ENCODE results near the gene MRGPRF.
A peak's percentile ranks its signal among the peaks of the same experiment; 100 is the strongest.
"Not testable (repeated sequence)": the region's sequence is repeated elsewhere in the genome, so short reads cannot be mapped to it uniquely, and the experiment has no call there.

MRGPRF gene

DNA sequence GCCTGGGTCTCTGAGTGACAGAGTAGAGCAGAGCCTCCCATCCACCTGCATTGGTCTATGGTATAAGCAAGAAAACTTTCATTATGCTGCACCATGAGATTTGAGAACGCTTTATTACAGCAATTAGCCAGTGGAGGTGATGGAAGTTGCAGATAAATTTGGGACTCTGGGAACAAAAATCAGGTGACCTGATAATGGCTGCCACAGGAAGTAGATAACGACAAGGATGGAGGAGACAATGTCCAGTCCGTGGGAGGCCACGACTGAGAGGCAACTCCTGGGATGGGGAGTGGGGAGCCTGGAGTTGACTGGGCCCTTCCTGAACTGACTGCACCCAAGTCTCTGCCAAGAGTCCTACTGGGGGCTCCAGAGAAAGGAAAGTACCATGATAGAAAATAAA, 37.0 kb downstream of the MRGPRF start:
- no peak for DNase-seq (ENCODE audit: low read depth)
- TF ChIP-seq, protein P1, sequence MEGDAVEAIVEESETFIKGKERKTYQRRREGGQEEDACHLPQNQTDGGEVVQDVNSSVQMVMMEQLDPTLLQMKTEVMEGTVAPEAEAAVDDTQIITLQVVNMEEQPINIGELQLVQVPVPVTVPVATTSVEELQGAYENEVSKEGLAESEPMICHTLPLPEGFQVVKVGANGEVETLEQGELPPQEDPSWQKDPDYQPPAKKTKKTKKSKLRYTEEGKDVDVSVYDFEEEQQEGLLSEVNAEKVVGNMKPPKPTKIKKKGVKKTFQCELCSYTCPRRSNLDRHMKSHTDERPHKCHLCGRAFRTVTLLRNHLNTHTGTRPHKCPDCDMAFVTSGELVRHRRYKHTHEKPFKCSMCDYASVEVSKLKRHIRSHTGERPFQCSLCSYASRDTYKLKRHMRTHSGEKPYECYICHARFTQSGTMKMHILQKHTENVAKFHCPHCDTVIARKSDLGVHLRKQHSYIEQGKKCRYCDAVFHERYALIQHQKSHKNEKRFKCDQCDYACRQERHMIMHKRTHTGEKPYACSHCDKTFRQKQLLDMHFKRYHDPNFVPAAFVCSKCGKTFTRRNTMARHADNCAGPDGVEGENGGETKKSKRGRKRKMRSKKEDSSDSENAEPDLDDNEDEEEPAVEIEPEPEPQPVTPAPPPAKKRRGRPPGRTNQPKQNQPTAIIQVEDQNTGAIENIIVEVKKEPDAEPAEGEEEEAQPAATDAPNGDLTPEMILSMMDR (IDR thresholded peaks at IDR 0.05; ENCODE audit: insufficient read depth, low read depth, low read length, missing control alignments) = no peak
- H3K4me3 ChIP-seq (ENCODE audit: low read depth, low read length) = no peak overlapping the region

DNA sequence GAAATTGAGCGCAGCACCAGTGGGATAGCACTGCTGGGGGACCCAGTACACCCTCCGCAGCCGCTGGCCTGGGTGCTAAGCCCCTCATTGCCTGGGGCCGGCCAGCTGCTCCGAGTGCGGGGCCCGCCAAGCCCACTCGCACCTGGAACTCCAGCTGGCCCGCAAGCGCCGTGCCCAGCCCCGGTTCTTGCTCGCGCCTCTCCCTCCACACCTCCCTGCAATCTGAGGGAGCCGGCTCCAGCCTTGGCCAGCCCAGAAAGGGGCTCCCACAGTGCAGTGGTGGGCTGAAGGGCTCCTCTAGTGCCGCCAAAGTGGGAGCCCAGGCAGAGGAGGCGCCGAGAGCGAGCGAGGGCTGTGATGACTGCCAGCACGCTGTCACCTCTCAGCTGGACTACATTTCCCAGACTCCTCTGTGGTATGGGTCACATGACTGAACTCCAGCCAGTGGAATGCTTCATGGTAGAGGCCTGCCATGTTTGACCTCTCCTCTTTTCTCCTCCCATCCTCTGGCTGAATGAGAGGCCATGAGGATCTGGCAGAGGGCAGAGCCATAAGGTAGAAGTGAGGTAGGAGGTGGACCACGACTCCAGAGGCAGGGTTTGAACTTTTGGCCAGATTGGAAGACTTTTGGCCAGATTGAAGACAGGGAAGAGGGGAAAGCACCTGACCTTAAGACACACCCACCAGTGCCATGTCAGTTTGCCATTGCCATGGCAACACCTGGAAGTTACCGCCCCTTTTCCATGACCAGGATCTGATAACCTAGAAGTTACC, 38.4 kb downstream of the MRGPRF start:
- TF ChIP-seq, protein P1 (IDR thresholded peaks at IDR 0.05; ENCODE audit: insufficient read depth, low read depth, low read length, missing control alignments) = no peak
- DNase-seq (ENCODE audit: low read depth) = peak; percentile 33
- no peak overlapping the region for H3K4me3 ChIP-seq (ENCODE audit: low read depth, low read length)

DNA sequence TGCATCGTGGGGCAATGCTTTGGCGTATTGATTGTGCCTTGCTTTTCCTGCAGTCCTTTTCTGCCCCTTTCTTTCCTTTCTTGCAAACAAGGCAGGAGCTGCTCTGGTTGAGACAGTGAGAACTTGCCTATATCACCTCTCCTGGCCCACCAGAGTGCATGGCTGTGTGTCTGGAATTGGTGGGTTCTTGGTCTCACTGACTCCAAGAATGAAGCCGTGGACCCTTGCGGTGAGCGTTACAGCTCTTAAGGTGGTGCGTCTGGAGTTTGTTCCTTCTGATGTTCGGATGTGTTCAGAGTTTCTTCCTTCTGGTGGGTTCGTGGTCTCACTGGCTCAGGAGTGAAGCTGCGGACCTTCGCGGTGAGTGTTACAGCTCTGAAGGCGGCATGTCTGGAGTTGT, 39.3 kb downstream of the MRGPRF start:
- not testable (repeated sequence) for H3K4me3 ChIP-seq (ENCODE audit: low read depth, low read length); DNase-seq (ENCODE audit: low read depth)

DNA sequence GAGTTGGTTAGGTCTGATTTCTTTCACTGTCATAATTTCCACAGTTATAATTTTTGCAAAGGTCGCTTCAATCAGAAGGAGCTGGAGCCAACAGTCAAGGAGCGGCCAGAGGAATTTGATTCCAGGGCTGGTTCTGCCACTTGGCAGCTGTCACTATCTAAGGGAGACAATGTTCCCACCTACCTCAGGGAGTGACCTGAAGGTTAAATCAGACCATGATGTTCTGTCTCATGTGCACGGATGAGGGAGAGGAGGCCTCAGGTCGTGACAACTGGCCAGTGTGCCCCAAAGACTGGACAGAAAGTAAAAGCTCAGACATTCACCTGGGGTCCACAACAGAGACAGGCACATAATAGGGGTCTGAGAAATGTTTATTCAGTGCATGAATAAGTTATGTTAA, 39.8 kb downstream of the MRGPRF start:
- TF ChIP-seq, protein P1 (IDR thresholded peaks at IDR 0.05; ENCODE audit: insufficient read depth, low read depth, low read length, missing control alignments) = no peak
- no peak overlapping the region for H3K4me3 ChIP-seq (ENCODE audit: low read depth, low read length)
- no peak for DNase-seq (ENCODE audit: low read depth)

DNA sequence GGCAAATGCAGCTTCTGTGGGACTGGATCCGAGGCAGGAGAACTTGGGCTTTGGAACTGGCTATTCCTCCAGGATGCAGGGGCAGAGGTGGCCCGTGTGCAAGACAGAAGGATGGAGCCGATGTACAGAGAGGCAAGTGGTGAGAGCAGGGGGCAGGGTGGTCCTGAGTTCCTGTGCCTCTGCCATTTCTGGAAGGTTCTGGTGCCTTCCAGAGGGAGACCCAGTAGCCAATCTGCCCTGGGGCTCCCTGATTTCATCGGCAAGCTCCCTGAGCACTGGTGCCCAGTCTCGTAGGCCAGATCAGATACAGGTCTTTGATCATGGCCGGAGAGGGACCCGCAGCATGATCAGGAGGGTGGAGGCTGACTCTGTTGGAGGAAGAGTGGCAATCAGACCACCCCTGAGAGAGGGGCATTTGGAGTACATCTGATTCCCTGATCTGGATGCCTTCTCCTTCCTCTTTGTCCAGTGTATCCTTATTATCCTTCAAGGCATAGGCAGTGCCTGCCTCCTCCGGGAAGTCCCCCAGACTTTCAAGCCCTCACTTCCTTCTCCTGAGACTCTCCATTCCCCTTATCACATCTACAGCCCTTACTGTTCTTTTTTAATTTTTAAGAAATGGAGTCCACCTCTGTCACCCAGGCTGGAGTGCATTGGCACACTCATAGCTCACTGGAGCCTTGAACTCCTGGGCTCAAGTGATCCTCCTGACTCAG, 42.0 kb downstream of the MRGPRF start:
- H3K4me3 ChIP-seq (ENCODE audit: low read depth, low read length) = no peak overlapping the region
- TF ChIP-seq, protein P1 (IDR thresholded peaks at IDR 0.05; ENCODE audit: insufficient read depth, low read depth, low read length, missing control alignments) = no peak
- no peak for DNase-seq (ENCODE audit: low read depth)

DNA sequence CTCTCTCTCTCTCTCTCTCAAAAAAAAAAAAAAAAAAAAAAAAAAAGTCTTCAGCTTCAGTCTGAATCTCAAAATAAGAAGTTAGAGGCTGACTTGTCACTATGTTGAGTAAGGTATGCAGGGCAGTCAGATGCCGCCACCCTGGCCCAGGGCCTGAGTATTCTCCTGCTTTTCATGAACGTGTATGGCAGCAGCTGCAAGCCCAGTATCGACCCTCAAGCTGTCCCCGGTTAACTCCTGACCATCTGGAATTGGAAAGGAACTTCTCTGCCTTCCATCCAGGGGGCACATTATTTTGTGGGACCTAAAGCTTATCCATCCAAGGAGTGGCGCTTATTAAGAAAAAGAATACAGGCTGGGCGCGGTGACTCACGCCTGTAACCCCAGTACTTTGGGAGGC, 43.7 kb downstream of the MRGPRF start:
- TF ChIP-seq, protein P1 (IDR thresholded peaks at IDR 0.05; ENCODE audit: insufficient read depth, low read depth, low read length, missing control alignments) = no peak
- no peak overlapping the region for H3K4me3 ChIP-seq (ENCODE audit: low read depth, low read length)
- no peak for DNase-seq (ENCODE audit: low read depth)

DNA sequence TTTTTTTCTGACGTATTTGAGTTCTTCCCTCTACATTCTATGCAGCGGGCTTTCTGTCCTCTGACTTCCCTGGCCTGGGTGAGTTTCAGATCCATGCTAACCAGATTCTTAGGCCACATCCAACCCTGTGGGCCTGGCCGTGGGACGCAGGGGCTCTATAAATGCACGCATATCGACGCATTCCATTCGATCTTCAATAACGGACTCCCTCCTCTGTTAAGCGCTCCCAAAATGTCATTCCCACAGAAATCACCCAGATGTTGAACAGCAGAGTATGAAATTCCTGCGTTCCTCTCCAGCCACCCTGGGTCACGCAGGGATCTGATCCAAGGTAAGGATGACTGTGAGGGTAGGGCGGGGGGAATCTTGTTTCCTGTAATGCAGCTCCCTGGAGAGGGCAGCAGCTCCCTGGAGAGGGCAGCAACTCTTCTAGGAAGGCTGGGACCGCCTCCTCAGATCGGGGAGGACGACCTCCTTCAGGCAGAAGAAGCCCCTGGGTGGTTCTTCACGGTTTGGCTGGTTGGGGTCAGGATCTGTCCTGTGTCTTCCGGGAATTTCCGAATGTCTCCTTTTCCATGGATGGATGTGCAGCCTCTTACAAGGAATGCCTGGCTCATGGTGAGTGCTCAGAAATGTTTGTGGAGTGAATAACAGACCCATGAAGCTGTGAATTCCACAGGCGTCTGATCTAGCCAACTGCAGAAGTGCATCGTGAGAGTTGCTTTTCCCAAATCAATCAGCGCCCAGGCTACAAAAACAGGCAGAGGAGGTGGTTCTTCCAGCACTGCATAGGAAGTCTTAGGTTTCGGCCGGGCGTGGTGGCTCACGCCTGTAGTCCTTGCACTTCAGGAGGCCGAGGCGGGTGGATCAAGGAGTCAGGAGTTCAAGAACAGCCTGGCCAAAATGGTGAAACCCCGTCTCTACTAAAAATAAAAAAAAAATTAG, 44.5 kb downstream of the MRGPRF start:
- TF ChIP-seq, protein P1 (IDR thresholded peaks at IDR 0.05; ENCODE audit: insufficient read depth, low read depth, low read length, missing control alignments) = no peak
- DNase-seq (ENCODE audit: low read depth) = no peak
- no peak overlapping the region for H3K4me3 ChIP-seq (ENCODE audit: low read depth, low read length)

Data from GM12865 (cell line).